GM23338 (cell line): ENCODE measurements around the gene HELZ. TPM values are rescaled to one million over a fixed set of nuclear protein-coding genes. Genes with fewer than 3 reads are reported as not detected.

Source experiments
- ATAC-seq: fragments of 200-7000 bp; cut with Tn5 transposase; 3 replicates; pipeline ENCODE4 v1.9.1; 2020
- DNase-seq: peaks from one replicate; pipeline ENCODE4 v3.0.0-alpha.2; 2015; ENCODE audit warnings: low spot score
- H2AFZ ChIP-seq: fragments of 200-600 bp; sonication (generic); 2 replicates; pipeline ENCODE4 v1.8.0; 2016; ENCODE audit warnings: antibody characterized with exemption, mild to moderate bottlenecking, moderate library complexity
- H3F3A ChIP-seq: fragments of 200-600 bp; sonication (generic); replicated peaks from 2 replicates; pipeline ENCODE4 v1.8.0; 2017; ENCODE audit warnings: antibody characterized with exemption, mixed run types, low read depth
- H3K27ac ChIP-seq: fragments of 200-600 bp; sonication (generic); 2 replicates; pipeline ENCODE4 v1.6.1; 2016; ENCODE audit warnings: low read depth
- H3K27me3 ChIP-seq: fragments of 200-600 bp; sonication (generic); 2 replicates; pipeline ENCODE4 v1.8.0; 2016; ENCODE audit warnings: mild to moderate bottlenecking, mixed run types, moderate library complexity; ENCODE audit not compliant: insufficient read depth
- H3K36me3 ChIP-seq: fragments of 200-600 bp; sonication (generic); 2 replicates; pipeline ENCODE4 v1.8.0; 2016; ENCODE audit warnings: mild to moderate bottlenecking; ENCODE audit not compliant: insufficient read depth
- H3K4me1 ChIP-seq: fragments of 200-600 bp; sonication (generic); 2 replicates; pipeline ENCODE4 v1.8.0; 2016; ENCODE audit warnings: mild to moderate bottlenecking, moderate library complexity; ENCODE audit not compliant: insufficient read depth
- H3K4me2 ChIP-seq: fragments of 200-600 bp; sonication (generic); 2 replicates; pipeline ENCODE4 v1.7.1; 2017; ENCODE audit warnings: mixed run types
- H3K4me3 ChIP-seq: fragments of 200-600 bp; sonication (generic); 2 replicates; pipeline ENCODE4 v1.6.1; 2016; ENCODE audit warnings: mixed run types
- H3K79me2 ChIP-seq: fragments of 200-600 bp; sonication (generic); replicated peaks from 2 replicates; pipeline ENCODE4 v1.8.0; 2017; ENCODE audit warnings: mild to moderate bottlenecking; ENCODE audit not compliant: insufficient read depth
- H3K9me2 ChIP-seq: fragments of 200-600 bp; sonication (generic); 2 replicates; pipeline ENCODE4 v1.8.0; 2017; ENCODE audit not compliant: insufficient read depth
- H4K20me1 ChIP-seq: fragments of 200-600 bp; sonication (generic); replicated peaks from 2 replicates; pipeline ENCODE4 v1.8.0; 2017; ENCODE audit warnings: mild to moderate bottlenecking; ENCODE audit not compliant: insufficient read depth
- H3K27ac Mint-ChIP-seq: 2 replicates; pipeline ENCODE4 v1.8.0; 2020; ENCODE audit warnings: inconsistent platforms, mild to moderate bottlenecking, moderate library complexity, mixed read lengths
- H3K27me3 Mint-ChIP-seq: 3 replicates; pipeline ENCODE4 v1.8.0; 2022; ENCODE audit warnings: low read depth, mild to moderate bottlenecking, moderate library complexity, mixed read lengths, inconsistent platforms; ENCODE audit not compliant: insufficient read depth, poor library complexity
- H3K36me3 Mint-ChIP-seq: 3 replicates; pipeline ENCODE4 v1.8.0; 2021; ENCODE audit warnings: low read depth, mild to moderate bottlenecking, inconsistent platforms, moderate library complexity, mixed read lengths
- H3K4me1 Mint-ChIP-seq: 3 replicates; pipeline ENCODE4 v1.8.0; 2020; ENCODE audit warnings: mild to moderate bottlenecking, inconsistent platforms, mixed read lengths
- H3K4me3 Mint-ChIP-seq: 3 replicates; pipeline ENCODE4 v1.8.0; 2021; ENCODE audit warnings: moderate library complexity, mild to moderate bottlenecking, inconsistent platforms, mixed read lengths
- H3K9me3 Mint-ChIP-seq: 3 replicates; pipeline ENCODE4 v1.8.0; 2020; ENCODE audit warnings: moderate library complexity, mild to moderate bottlenecking, inconsistent platforms, mixed read lengths
- CREB1 ChIP-seq: fragments of 250-450 bp; sonication (Bioruptor Pico); IDR thresholded peaks from 2 replicates; pipeline ENCODE4 v1.5.0; 2020; ENCODE audit warnings: low read depth, mild to moderate bottlenecking, moderate library complexity
- CTCF ChIP-seq, 2 experiments: fragments of 200-600 bp in 1 of 2; sonication (generic) in 1 of 2; conservative IDR thresholded peaks; 2 replicates each; pipeline versions ENCODE4 v1.5.1 to v1.6.1; 2016 to 2017; ENCODE audit warnings: antibody characterized with exemption in 2 of 2, low read depth in 2 of 2, mild to moderate bottlenecking in 2 of 2, moderate library complexity in 1 of 2
- ETS1 ChIP-seq: IDR thresholded peaks from 2 replicates; pipeline ENCODE4 v1.6.1; 2016; ENCODE audit warnings: antibody characterized with exemption
- EZH2 ChIP-seq: fragments of 200-600 bp; sonication (generic); IDR thresholded peaks from one replicate; pipeline ENCODE4 v1.8.0; 2017; ENCODE audit warnings: antibody characterized with exemption, mild to moderate bottlenecking, low read depth; ENCODE audit not compliant: unreplicated experiment
- EZH2phosphoT487 ChIP-seq: fragments of 200-600 bp; sonication (generic); IDR thresholded peaks from one replicate; pipeline ENCODE4 v1.8.1; 2018; ENCODE audit warnings: antibody characterized with exemption; ENCODE audit not compliant: unreplicated experiment
- JUNB ChIP-seq: IDR thresholded peaks from one replicate; pipeline ENCODE4 v1.6.1; 2016; ENCODE audit warnings: antibody characterized with exemption; ENCODE audit not compliant: unreplicated experiment
- POLR2AphosphoS5 ChIP-seq: IDR thresholded peaks from 2 replicates; pipeline ENCODE4 v1.6.1; 2016; ENCODE audit warnings: antibody characterized with exemption, low read depth
- REST ChIP-seq: IDR thresholded peaks from one replicate; pipeline ENCODE4 v1.6.1; 2018; ENCODE audit warnings: antibody characterized with exemption; ENCODE audit not compliant: unreplicated experiment
- ZNF114 ChIP-seq: fragments of 250-450 bp; sonication (Bioruptor Pico); IDR thresholded peaks from 2 replicates; pipeline ENCODE4 v1.5.0; 2020; ENCODE audit warnings: mild to moderate bottlenecking, moderate library complexity
- ZNF331 ChIP-seq: fragments of 250-450 bp; sonication (Bioruptor Pico); IDR thresholded peaks from 2 replicates; pipeline ENCODE4 v1.5.0; 2020; ENCODE audit warnings: low read depth, mild to moderate bottlenecking, moderate library complexity
- ZNF462 ChIP-seq: fragments of 250-450 bp; sonication (Bioruptor Pico); IDR thresholded peaks from 2 replicates; pipeline ENCODE4 v1.5.0; 2020; ENCODE audit warnings: mild to moderate bottlenecking, moderate library complexity
- polyA plus RNA-seq: library from polyadenylated mRNA; unstranded; fragments of >200 nt; fragmentation: Nextera tagmentation; extraction: Ambion mirVana; gene quantifications from 2 replicates; pipeline ENCODE4 v1.2.1, GENCODE V29; 2016
- total RNA-seq: library from RNA; depleted of rRNA; stranded (reverse); fragments of >200 nt; shearing (Covaris generic); gene quantifications from 2 replicates; pipeline ENCODE4 v1.2.3, GENCODE V29; 2014

Gene HELZ
- total and polyA plus RNA-seq, 2 experiments from 2014 or later: 38.9 to 62.0 TPM

GRCh38 chr17:67183531-67183930 is 61.5 kb downstream of the HELZ start:
- Histone ChIP-seq H3K27me3 (no peaks in the 10 kb centered on the region), H3K27ac (no peak overlapping the region), H3K9me2 (no peaks in the 10 kb centered on the region), H2AFZ (no peak overlapping the region), H3K36me3 (peaks cover 2% of the 10 kb centered on the region; the same call in 1 of the 2 replicates), H3K79me2 (no peaks in the 10 kb centered on the region), H3K4me1 (no peaks in the 10 kb centered on the region), H3F3A (no peaks in the 10 kb centered on the region), H3K4me3 (no peak overlapping the region), H4K20me1 (no peaks in the 10 kb centered on the region), H3K4me2 (no peak overlapping the region)
- Mint-ChIP-seq H3K27ac (no peak overlapping the region), H3K4me3 (no peak overlapping the region), H3K9me3 (no peaks in the 10 kb centered on the region), H3K36me3 (no peaks in the 10 kb centered on the region), H3K27me3 (no peaks in the 10 kb centered on the region), H3K4me1 (no peaks in the 10 kb centered on the region)
- DNase-seq (no peak), ATAC-seq (no peak)
- TF ChIP-seq ZNF114 (CRISPR knock-in tag) (no peak), JUNB (no peak), ETS1 (no peak), CTCF (conservative IDR thresholded peaks at IDR 0.05; ENCODE audit: low read depth in 2 of 2) (no peak), EZH2 (no peak), EZH2phosphoT487 (no peak), POLR2AphosphoS5 (no peak), REST (no peak), ZNF331 (CRISPR knock-in tag) (no peak), ZNF462 (no peak), CREB1 (CRISPR knock-in tag) (no peak)
